Fibroblast of the aortic adventitia (primary cell): ENCODE data around the gene PCSK4. TPM values are rescaled to one million over a fixed set of nuclear protein-coding genes. Genes with fewer than 3 reads are reported as not detected.

Experiments
- DNase-seq: peaks from one replicate; pipeline ENCODE4 v3.0.0-alpha.2; 2010; ENCODE audit warnings: low read depth
- H3K4me3 ChIP-seq: 2 replicates; pipeline ENCODE4 v1.5.1; 2011; ENCODE audit warnings: low read depth, mild to moderate bottlenecking, control low read depth, low read length, moderate library complexity
- total RNA-seq: library from RNA; depleted of rRNA; stranded (reverse); fragments of >200 nt; gene quantifications from 2 replicates; pipeline ENCODE4 v1.2.3, GENCODE V29; 2012; ENCODE audit warnings: low replicate concordance
- TF ChIP-seq, protein P1 (sequence below): IDR thresholded peaks from 2 replicates; pipeline ENCODE4 v1.5.1; 2011; ENCODE audit warnings: mild to moderate bottlenecking, low read length, control low read depth, inconsistent platforms; ENCODE audit not compliant: insufficient read depth

The PCSK4 gene
- total RNA-seq, 1 donor, result 2.2 TPM

DNA sequence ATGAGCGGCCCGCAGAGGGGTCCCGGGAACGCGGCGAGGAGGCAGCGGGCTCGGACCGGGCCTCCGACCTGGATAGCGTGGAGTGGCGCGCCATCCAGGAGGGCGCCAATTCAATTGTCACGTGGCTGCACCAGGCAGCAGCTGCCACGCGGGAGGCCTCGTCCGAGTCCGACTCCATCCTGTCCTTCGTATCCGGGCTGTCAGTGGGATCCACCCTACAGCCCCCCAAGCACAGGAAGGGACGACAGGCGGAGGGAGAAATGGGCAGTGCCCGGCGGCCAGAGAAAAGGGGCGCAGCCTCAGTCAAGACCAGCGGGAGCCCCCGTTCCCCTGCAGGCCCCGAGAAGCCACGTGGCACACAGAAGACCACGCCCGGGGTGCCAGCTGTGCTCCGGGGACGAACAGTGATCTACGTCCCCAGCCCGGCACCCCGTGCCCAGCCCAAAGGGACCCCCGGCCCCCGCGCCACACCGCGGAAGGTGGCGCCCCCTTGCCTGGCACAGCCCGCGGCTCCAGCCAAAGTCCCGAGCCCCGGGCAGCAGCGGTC lies 21.8 kb downstream of the PCSK4 start:
- H3K4me3 ChIP-seq, result peak overlapping the region; percentile 39
- no peak for DNase-seq
- TF ChIP-seq, protein P1, sequence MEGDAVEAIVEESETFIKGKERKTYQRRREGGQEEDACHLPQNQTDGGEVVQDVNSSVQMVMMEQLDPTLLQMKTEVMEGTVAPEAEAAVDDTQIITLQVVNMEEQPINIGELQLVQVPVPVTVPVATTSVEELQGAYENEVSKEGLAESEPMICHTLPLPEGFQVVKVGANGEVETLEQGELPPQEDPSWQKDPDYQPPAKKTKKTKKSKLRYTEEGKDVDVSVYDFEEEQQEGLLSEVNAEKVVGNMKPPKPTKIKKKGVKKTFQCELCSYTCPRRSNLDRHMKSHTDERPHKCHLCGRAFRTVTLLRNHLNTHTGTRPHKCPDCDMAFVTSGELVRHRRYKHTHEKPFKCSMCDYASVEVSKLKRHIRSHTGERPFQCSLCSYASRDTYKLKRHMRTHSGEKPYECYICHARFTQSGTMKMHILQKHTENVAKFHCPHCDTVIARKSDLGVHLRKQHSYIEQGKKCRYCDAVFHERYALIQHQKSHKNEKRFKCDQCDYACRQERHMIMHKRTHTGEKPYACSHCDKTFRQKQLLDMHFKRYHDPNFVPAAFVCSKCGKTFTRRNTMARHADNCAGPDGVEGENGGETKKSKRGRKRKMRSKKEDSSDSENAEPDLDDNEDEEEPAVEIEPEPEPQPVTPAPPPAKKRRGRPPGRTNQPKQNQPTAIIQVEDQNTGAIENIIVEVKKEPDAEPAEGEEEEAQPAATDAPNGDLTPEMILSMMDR, result no peak

DNA sequence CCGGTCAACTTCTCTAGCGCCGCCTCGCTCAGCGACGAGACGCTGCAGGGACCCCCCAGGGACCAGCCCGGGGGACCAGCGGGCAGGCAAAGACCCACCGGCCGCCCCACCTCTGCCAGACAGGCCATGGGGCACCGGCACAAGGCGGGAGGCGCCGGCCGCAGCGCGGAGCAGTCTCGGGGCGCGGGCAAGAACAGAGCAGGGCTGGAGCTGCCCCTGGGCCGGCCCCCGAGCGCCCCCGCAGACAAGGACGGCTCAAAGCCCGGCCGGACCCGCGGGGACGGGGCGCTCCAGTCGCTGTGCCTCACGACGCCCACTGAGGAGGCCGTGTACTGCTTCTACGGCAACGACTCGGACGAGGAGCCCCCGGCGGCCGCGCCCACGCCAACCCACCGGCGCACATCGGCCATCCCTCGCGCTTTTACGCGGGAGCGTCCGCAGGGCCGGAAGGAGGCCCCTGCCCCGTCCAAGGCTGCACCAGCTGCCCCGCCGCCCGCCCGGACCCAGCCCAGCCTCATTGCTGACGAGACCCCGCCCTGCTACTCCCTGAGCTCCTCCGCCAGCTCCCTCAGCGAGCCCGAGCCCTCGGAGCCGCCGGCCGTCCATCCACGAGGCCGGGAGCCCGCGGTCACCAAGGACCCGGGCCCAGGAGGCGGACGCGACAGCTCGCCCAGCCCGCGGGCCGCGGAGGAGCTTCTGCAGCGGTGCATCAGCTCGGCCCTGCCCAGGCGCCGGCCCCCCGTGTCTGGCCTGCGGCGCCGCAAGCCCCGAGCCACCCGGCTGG lies 22.5 kb downstream of the PCSK4 start:
- no peak overlapping the region for H3K4me3 ChIP-seq
- DNase-seq, result no peak
- TF ChIP-seq, protein P1, result no peak

DNA sequence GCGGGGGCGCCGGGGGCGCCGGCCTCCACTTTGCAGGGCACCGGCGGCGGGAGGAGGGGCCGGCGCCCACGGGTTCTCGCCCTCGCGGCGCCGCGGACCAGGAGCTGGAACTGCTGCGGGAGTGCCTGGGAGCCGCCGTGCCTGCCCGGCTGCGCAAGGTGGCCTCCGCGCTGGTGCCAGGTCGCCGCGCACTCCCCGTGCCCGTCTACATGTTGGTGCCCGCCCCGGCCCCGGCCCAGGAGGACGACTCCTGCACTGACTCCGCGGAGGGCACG lies 23.0 kb downstream of the PCSK4 start:
- H3K4me3 ChIP-seq, result no peak overlapping the region
- DNase-seq, result no peak
- TF ChIP-seq, protein P1, result no peak

DNA sequence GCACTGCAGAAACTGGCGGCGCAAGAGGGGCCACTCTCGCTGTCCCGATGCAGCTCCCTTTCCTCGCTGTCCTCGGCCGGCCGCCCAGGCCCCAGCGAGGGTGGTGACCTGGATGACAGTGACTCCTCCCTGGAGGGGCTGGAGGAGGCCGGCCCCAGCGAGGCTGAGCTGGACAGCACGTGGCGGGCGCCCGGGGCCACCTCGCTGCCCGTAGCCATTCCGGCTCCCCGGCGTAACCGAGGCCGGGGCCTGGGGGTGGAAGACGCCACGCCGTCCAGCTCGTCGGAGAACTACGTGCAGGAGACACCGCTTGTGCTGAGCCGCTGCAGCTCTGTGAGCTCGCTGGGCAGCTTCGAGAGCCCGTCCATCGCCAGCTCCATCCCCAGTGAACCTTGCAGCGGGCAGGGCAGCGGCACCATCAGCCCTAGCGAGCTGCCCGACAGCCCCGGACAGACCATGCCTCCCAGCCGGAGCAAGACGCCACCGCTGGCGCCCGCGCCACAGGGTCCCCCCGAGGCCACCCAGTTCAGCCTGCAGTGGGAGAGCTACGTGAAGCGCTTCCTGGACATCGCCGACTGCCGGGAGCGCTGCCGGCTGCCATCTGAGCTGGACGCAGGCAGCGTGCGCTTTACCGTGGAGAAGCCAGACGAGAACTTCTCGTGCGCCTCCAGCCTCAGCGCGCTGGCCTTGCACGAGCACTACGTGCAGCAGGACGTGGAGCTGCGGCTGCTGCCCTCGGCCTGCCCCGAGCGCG lies 23.5 kb downstream of the PCSK4 start:
- no peak overlapping the region for H3K4me3 ChIP-seq
- no peak for DNase-seq
- TF ChIP-seq, protein P1, result no peak

DNA sequence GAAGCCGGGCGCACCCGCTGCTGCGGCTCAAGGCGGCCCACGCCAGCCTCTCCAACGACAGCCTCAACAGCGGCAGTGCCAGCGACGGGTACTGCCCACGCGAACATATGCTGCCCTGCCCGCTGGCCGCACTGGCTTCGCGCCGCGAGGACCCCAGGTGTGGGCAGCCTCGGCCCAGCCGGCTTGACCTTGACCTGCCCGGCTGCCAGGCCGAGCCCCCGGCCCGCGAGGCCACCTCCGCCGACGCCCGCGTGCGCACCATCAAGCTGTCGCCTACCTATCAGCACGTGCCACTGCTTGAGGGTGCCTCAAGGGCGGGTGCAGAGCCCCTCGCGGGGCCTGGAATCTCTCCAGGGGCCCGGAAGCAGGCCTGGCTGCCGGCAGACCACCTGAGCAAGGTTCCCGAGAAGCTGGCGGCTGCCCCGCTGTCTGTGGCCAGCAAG lies 24.1 kb downstream of the PCSK4 start:
- TF ChIP-seq, protein P1, result no peak
- DNase-seq, result no peak
- no peak overlapping the region for H3K4me3 ChIP-seq

DNA sequence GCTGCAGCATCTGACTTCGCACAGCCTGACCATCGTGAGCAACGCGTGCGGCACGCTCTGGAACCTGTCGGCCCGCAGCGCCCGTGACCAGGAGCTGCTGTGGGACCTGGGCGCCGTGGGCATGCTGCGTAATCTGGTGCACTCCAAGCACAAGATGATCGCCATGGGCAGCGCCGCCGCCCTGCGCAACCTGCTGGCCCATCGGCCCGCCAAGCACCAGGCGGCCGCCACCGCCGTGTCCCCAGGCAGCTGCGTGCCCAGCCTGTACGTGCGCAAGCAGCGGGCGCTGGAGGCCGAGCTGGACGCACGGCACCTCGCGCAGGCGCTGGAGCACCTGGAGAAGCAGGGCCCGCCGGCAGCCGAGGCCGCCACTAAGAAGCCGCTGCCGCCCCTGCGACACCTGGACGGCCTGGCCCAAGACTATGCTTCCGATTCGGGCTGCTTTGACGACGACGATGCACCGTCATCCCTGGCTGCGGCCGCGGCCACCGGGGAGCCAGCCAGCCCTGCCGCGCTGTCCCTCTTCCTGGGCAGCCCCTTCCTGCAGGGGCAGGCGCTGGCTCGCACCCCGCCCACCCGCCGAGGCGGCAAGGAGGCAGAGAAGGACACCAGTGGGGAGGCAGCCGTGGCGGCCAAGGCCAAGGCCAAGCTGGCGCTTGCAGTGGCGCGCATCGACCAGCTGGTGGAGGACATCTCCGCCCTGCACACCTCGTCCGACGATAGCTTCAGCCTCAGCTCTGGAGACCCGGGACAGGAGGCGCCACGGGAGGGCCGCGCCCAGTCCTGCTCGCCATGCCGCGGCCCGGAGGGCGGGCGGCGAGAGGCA lies 24.7 kb downstream of the PCSK4 start:
- no peak overlapping the region for H3K4me3 ChIP-seq
- DNase-seq, result no peak
- TF ChIP-seq, protein P1, result peak; percentile 9
